CD14-positive monocyte (primary cell): ENCODE measurements around the gene DHCR24. TPM values are rescaled to one million over a fixed set of nuclear protein-coding genes. Genes with fewer than 3 reads are reported as not detected.

ENCODE experiments used
- DNase-seq, 3 donors: peaks; one replicate each; pipeline ENCODE4 v3.0.0-alpha.2; 2011 to 2022
- H2AFZ ChIP-seq: 2 replicates; pipeline ENCODE4 v1.6.0; 2012; ENCODE audit warnings: mild to moderate bottlenecking, low read depth, low read length, inconsistent platforms; ENCODE audit not compliant: insufficient read depth, poor library complexity, severe bottlenecking
- H3K27ac ChIP-seq, 2 donors: 1 replicate in 1 of 2; 2 replicates in 1 of 2; pipeline ENCODE4 v1.5.1; 2012 to 2013; ENCODE audit warnings: low read length in 2 of 2, control low read depth in 1 of 2, inconsistent platforms in 1 of 2, low read depth in 1 of 2, mild to moderate bottlenecking in 1 of 2
- H3K27me3 ChIP-seq, 2 donors: one replicate each; pipeline versions ENCODE4 v1.6.0 to v1.6.1; 2011 to 2013; ENCODE audit warnings: low read length in 2 of 2; ENCODE audit not compliant: control insufficient read depth in 2 of 2, insufficient read depth in 2 of 2
- H3K36me3 ChIP-seq, 2 donors: replicated peaks in 1 of 2; 1 replicate in 1 of 2; 2 replicates in 1 of 2; pipeline versions ENCODE4 v1.5.1 to v1.6.1; 2012 to 2013; ENCODE audit warnings: low read length in 2 of 2, control low read depth in 1 of 2, inconsistent platforms in 1 of 2, mild to moderate bottlenecking in 1 of 2; ENCODE audit not compliant: insufficient read depth in 2 of 2, control insufficient read depth in 1 of 2
- H3K4me1 ChIP-seq, 2 donors: 1 replicate in 1 of 2; 2 replicates in 1 of 2; pipeline versions ENCODE4 v1.5.1 to v1.6.1; 2012 to 2013; ENCODE audit warnings: low read length in 2 of 2, control low read depth in 1 of 2, inconsistent platforms in 1 of 2, mild to moderate bottlenecking in 1 of 2, moderate library complexity in 1 of 2; ENCODE audit not compliant: insufficient read depth in 2 of 2, control insufficient read depth in 1 of 2
- H3K4me2 ChIP-seq: replicated peaks from 2 replicates; pipeline ENCODE3; 2012; ENCODE audit warnings: low read length, moderate library complexity, mild to moderate bottlenecking; ENCODE audit not compliant: poor library complexity, severe bottlenecking; ENCODE audit errors: extremely low read depth
- H3K4me3 ChIP-seq, 3 experiments: fragments of 200-600 bp in 1 of 3; sonication (generic) in 1 of 3; replicated peaks in 1 of 3; 1 replicate in 2 of 3; 2 replicates in 1 of 3; pipeline ENCODE4 v1.5.1; 2011 to 2013; ENCODE audit warnings: low read length in 3 of 3, mild to moderate bottlenecking in 3 of 3, control low read depth in 2 of 3, low read depth in 2 of 3, inconsistent platforms in 1 of 3, moderate library complexity in 1 of 3
- H3K79me2 ChIP-seq: 2 replicates; pipeline ENCODE4 v1.6.0; 2012; ENCODE audit warnings: mild to moderate bottlenecking, control low read depth, inconsistent platforms, low read length, moderate library complexity; ENCODE audit not compliant: insufficient read depth
- H3K9ac ChIP-seq: 2 replicates; pipeline ENCODE4 v1.6.0; 2017; ENCODE audit warnings: low read length, mild to moderate bottlenecking; ENCODE audit not compliant: insufficient read depth, poor library complexity, severe bottlenecking
- H3K9me3 ChIP-seq, 2 donors: replicated peaks in 1 of 2; 1 replicate in 1 of 2; 2 replicates in 1 of 2; pipeline versions ENCODE4 v1.5.1 to v1.6.1; 2012 to 2013; ENCODE audit warnings: low read length in 2 of 2, control low read depth in 1 of 2; ENCODE audit not compliant: control insufficient read depth in 1 of 2, insufficient read depth in 1 of 2
- H4K20me1 ChIP-seq: 2 replicates; pipeline ENCODE4 v1.6.0; 2012; ENCODE audit warnings: mild to moderate bottlenecking, low read length, control low read depth, moderate library complexity; ENCODE audit not compliant: insufficient read depth
- H3K27ac Mint-ChIP-seq, 7 donors: one replicate each; pipeline ENCODE4 v1.8.0; 2020; ENCODE audit warnings: mild to moderate bottlenecking in 7 of 7, mixed read lengths in 7 of 7, moderate library complexity in 6 of 7, inconsistent platforms in 2 of 7
- H3K27me3 Mint-ChIP-seq, 3 donors: one replicate each; pipeline ENCODE4 v1.8.0; 2021 to 2022; ENCODE audit warnings: low read depth in 3 of 3, mild to moderate bottlenecking in 3 of 3, mixed read lengths in 3 of 3, moderate library complexity in 3 of 3, inconsistent platforms in 1 of 3
- H3K36me3 Mint-ChIP-seq, 2 donors: one replicate each; pipeline ENCODE4 v1.8.0; 2020; ENCODE audit warnings: mixed read lengths in 2 of 2, inconsistent platforms in 1 of 2, mild to moderate bottlenecking in 1 of 2
- H3K4me1 Mint-ChIP-seq: one replicate; pipeline ENCODE4 v1.8.0; 2020; ENCODE audit warnings: mild to moderate bottlenecking, mixed read lengths
- H3K4me3 Mint-ChIP-seq, 2 donors: one replicate each; pipeline ENCODE4 v1.8.0; 2020; ENCODE audit warnings: mild to moderate bottlenecking in 2 of 2, mixed read lengths in 2 of 2, moderate library complexity in 1 of 2
- H3K9me3 Mint-ChIP-seq, 7 donors: one replicate each; pipeline ENCODE4 v1.8.0; 2020 to 2022; ENCODE audit warnings: mixed read lengths in 7 of 7, mild to moderate bottlenecking in 6 of 7, moderate library complexity in 6 of 7, inconsistent platforms in 2 of 7
- WGBS: methylation state at CpG from one replicate; pipeline ENCODE4 v1.1.5; 2013; ENCODE audit warnings: missing lambda C conversion rate; ENCODE audit not compliant: insufficient coverage; 5-methylcytosine and 5-hydroxymethylcytosine counted together
- intact Hi-C, 2 donors: fragments of 100-400 bp; cut with micrococcal nuclease; formaldehyde crosslinking; loops; one replicate each; pipeline versions ENCODE4 v1.15.0 to v1.15.1; 2023
- polyA plus RNA-seq, 3 donors: library from polyadenylated mRNA; depleted of rRNA in 1 of 3; unstranded in 2 of 3; stranded (reverse) in 1 of 3; fragments of 300-500 nt in 2 of 3; fragments of >200 nt in 1 of 3; fragmentation: Illumina TruSeq in 2 of 3; gene quantifications; 1 replicate in 2 of 3; 2 replicates in 1 of 3; pipeline ENCODE4 v1.2.3, GENCODE V29; 2012 to 2021
- TF ChIP-seq, protein P1 (sequence below): fragments of 200-600 bp; IDR thresholded peaks from one replicate; pipeline ENCODE4 v1.8.0; 2022; ENCODE audit warnings: antibody characterized with exemption, mild to moderate bottlenecking

Gene DHCR24
- polyA plus RNA-seq, 3 donors: 0.48 to 3.5 (median 3.0) TPM

DNA sequence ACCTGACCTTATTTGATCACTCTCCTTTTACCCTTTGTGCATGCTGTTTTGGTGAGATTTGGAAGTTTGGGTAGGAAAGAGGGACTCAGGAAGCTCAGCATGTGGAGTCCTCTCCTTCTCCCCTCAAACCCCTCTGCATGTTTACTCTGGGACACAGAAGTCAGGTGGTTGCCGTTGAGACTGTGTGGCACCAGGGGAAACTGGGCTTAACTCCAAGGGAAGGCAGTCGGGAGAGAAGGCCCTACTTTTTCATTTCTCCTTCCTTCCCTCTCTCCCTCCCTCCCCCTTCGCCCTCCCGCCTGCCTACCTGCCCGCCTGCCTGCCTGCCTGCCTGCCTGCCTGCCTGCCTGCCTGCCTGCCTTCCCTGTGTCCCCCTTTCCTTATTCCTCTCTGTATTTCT lies 51.0 kb downstream of the DHCR24 start:
- intact Hi-C loops: no loop called here
- Histone ChIP-seq H3K79me2 (no peaks in the 10 kb centered on the region), H3K27me3 (no peaks in the 10 kb centered on the region), H3K4me1 (no peaks in the 10 kb centered on the region), H4K20me1 (no peaks in the 10 kb centered on the region), H3K27ac (no peak overlapping the region), H3K4me3 (no peak overlapping the region), H3K4me2 (no peak overlapping the region), H3K9me3 (peaks cover 0 to 7% of the 10 kb centered on the region in 2 donors), H3K36me3 (no peaks in the 10 kb centered on the region), H3K9ac (no peak overlapping the region), H2AFZ (no peak overlapping the region)
- Mint-ChIP-seq H3K27me3 (peaks cover 1 to 7% (median 2%) of the 10 kb centered on the region in 3 donors), H3K4me3 (no peak overlapping the region), H3K4me1 (no peaks in the 10 kb centered on the region), H3K36me3 (no peaks in the 10 kb centered on the region), H3K27ac (no peak overlapping the region), H3K9me3 (peaks cover 3 to 15% (median 7%) of the 10 kb centered on the region in 7 donors)
- no peak for DNase-seq
- TF ChIP-seq, protein P1, sequence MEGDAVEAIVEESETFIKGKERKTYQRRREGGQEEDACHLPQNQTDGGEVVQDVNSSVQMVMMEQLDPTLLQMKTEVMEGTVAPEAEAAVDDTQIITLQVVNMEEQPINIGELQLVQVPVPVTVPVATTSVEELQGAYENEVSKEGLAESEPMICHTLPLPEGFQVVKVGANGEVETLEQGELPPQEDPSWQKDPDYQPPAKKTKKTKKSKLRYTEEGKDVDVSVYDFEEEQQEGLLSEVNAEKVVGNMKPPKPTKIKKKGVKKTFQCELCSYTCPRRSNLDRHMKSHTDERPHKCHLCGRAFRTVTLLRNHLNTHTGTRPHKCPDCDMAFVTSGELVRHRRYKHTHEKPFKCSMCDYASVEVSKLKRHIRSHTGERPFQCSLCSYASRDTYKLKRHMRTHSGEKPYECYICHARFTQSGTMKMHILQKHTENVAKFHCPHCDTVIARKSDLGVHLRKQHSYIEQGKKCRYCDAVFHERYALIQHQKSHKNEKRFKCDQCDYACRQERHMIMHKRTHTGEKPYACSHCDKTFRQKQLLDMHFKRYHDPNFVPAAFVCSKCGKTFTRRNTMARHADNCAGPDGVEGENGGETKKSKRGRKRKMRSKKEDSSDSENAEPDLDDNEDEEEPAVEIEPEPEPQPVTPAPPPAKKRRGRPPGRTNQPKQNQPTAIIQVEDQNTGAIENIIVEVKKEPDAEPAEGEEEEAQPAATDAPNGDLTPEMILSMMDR: no peak
- WGBS: 14% methylated on average over 1 of the region's 5 CpGs

DNA sequence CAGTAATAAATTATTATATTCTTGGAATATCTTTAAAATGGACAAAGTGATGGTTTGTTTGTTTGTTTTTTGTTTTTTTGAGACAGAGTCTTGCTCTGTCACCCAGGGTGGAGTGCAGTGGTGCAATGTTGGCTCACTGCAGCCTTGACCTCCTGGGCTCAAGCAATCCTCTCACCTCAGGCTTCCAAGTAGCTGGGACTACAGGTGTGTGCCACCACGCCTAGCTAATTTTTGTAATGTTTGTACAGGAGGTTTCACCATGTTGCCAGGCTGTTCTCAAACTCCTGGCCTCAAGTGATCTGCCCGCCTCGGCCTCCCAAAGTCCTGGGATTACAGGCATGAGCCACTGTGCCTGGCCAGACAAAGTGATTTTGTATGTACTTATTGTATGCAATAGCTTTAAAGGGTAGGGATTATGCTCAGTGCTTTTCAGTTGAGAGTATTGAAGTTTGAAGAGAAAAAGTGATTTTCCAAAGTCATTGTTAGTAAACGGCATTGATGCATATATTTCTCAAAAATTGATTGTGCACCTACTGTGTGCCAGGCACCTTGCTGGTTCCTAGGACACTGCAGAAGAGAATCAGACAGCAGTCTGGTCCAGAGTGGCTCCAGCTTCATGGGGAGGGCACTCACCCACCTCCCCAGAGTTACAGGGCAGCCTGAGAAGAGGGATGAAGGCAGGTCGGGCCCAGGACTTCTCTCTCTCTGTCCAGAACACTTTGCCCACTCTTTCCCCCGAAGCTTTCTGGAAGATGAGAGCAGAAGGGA lies 51.7 kb downstream of the DHCR24 start:
- Mint-ChIP-seq H3K9me3 (peaks cover 5 to 21% (median 9%) of the 10 kb centered on the region in 7 donors), H3K27me3 (peaks cover 1 to 7% (median 2%) of the 10 kb centered on the region in 3 donors), H3K4me1 (no peaks in the 10 kb centered on the region), H3K4me3 (no peak overlapping the region), H3K36me3 (no peaks in the 10 kb centered on the region), H3K27ac (no peak overlapping the region)
- Histone ChIP-seq H3K9me3 (peaks cover 0 to 7% of the 10 kb centered on the region in 2 donors), H4K20me1 (no peaks in the 10 kb centered on the region), H3K4me3 (no peak overlapping the region), H3K9ac (no peak overlapping the region), H3K79me2 (no peaks in the 10 kb centered on the region), H3K27ac (no peak overlapping the region), H3K4me2 (no peak overlapping the region), H3K27me3 (no peaks in the 10 kb centered on the region), H3K4me1 (no peaks in the 10 kb centered on the region), H3K36me3 (no peaks in the 10 kb centered on the region), H2AFZ (no peak overlapping the region)
- TF ChIP-seq, protein P1: no peak
- DNase-seq: no peak
- WGBS: 92% methylated on average over 3 of the region's 6 CpGs
- intact Hi-C loops: no loop called here
